ENCODE measurements around the gene RHAG.

- TF ChIP-seq CTCF (IDR thresholded peaks at IDR 0.05; ENCODE audit: insufficient read depth, low read depth, low read length) (no peak), EZH2 (IDR thresholded peaks at IDR 0.05; ENCODE audit: insufficient read depth, low read length) (no peak)
Measured at GRCh38 chr6:49556429-49556837, 80.2 kb downstream of the RHAG start.
